ENCODE measurements around the gene DDX6.

GRCh38 chr11:118806400-118806799 is 15.4 kb upstream of the DDX6 start:
- TF ChIP-seq CTCF (IDR thresholded peaks at IDR 0.05; ENCODE audit: low read depth, low read length, poor library complexity, severe bottlenecking) (no peak), EZH2phosphoT487 (IDR thresholded peaks at IDR 0.05; ENCODE audit: borderline replicate concordance, low read length) (no peak)
